ENCODE measurements around the gene ATP9B. TPM values are rescaled to one million over a fixed set of nuclear protein-coding genes. Genes with fewer than 3 reads are reported as not detected.

ATP9B gene
- total RNA-seq, 1 donor from 2014 or later: 45.3 TPM

GRCh38 chr18:79383388-79384056 lies 314.3 kb downstream of the ATP9B start:
- H3K36me3 Mint-ChIP-seq (ENCODE audit: insufficient read depth): peaks cover 4% of the 10 kb centered on the region
- no peak overlapping the region for H3K4me3 Mint-ChIP-seq (ENCODE audit: low read depth)
- no peak for TF ChIP-seq CTCF (IDR thresholded peaks at IDR 0.05; ENCODE audit: unreplicated experiment)
- no peaks in the 10 kb centered on the region for H3K9me3 Mint-ChIP-seq (ENCODE audit: low read depth)
- peaks cover 21% of the 10 kb centered on the region for H3K27me3 Mint-ChIP-seq
- DNase-seq (ENCODE audit: low spot score, unreplicated experiment): no peak
- H3K4me1 Mint-ChIP-seq (ENCODE audit: low read depth): peaks cover 7% of the 10 kb centered on the region
- no peak overlapping the region for H3K27ac Mint-ChIP-seq

- Mint-ChIP-seq H3K9me3 (ENCODE audit: low read depth) (no peaks in the 10 kb centered on the region), H3K27me3 (peaks cover 24% of the 10 kb centered on the region), H3K27ac (peak overlapping the region; percentile 23), H3K36me3 (ENCODE audit: insufficient read depth) (peaks cover 1% of the 10 kb centered on the region), H3K4me1 (ENCODE audit: low read depth) (peaks cover 8% of the 10 kb centered on the region), H3K4me3 (ENCODE audit: low read depth) (no peak overlapping the region)
- no peak for TF ChIP-seq CTCF (IDR thresholded peaks at IDR 0.05; ENCODE audit: unreplicated experiment)
- DNase-seq (ENCODE audit: low spot score, unreplicated experiment): no peak
Observed at GRCh38 chr18:79384151-79384807, 315.1 kb downstream of the ATP9B start.

GRCh38 chr18:79384834-79385233 lies 315.6 kb downstream of the ATP9B start:
- no peak for TF ChIP-seq CTCF (IDR thresholded peaks at IDR 0.05; ENCODE audit: unreplicated experiment)
- Mint-ChIP-seq H3K4me1 (ENCODE audit: low read depth) (peaks cover 8% of the 10 kb centered on the region), H3K27ac (no peak overlapping the region), H3K4me3 (ENCODE audit: low read depth) (no peak overlapping the region), H3K9me3 (ENCODE audit: low read depth) (no peaks in the 10 kb centered on the region), H3K36me3 (ENCODE audit: insufficient read depth) (peaks cover 1% of the 10 kb centered on the region), H3K27me3 (peaks cover 29% of the 10 kb centered on the region)
- DNase-seq (ENCODE audit: low spot score, unreplicated experiment): no peak

GRCh38 chr18:79385326-79385707 lies 316.1 kb downstream of the ATP9B start:
- H3K4me3 Mint-ChIP-seq (ENCODE audit: low read depth): no peak overlapping the region
- no peak for DNase-seq (ENCODE audit: low spot score, unreplicated experiment)
- no peaks in the 10 kb centered on the region for H3K9me3 Mint-ChIP-seq (ENCODE audit: low read depth)
- H3K4me1 Mint-ChIP-seq (ENCODE audit: low read depth): peaks cover 8% of the 10 kb centered on the region
- H3K36me3 Mint-ChIP-seq (ENCODE audit: insufficient read depth): peaks cover 1% of the 10 kb centered on the region
- H3K27ac Mint-ChIP-seq: no peak overlapping the region
- TF ChIP-seq CTCF (IDR thresholded peaks at IDR 0.05; ENCODE audit: unreplicated experiment): no peak
- H3K27me3 Mint-ChIP-seq: peaks cover 32% of the 10 kb centered on the region

GRCh38 chr18:79385708-79386341 lies 316.6 kb downstream of the ATP9B start:
- Mint-ChIP-seq H3K27ac (no peak overlapping the region), H3K4me3 (ENCODE audit: low read depth) (no peak overlapping the region), H3K9me3 (ENCODE audit: low read depth) (no peaks in the 10 kb centered on the region), H3K4me1 (ENCODE audit: low read depth) (peaks cover 8% of the 10 kb centered on the region), H3K36me3 (ENCODE audit: insufficient read depth) (peaks cover 1% of the 10 kb centered on the region), H3K27me3 (peaks cover 37% of the 10 kb centered on the region)
- DNase-seq (ENCODE audit: low spot score, unreplicated experiment): no peak
- no peak for TF ChIP-seq CTCF (IDR thresholded peaks at IDR 0.05; ENCODE audit: unreplicated experiment)

Measured in progenitor cell of endocrine pancreas (in vitro differentiated cells).